ENCODE measurements around the gene SPARC.

The SPARC gene

GRCh38 chr5:151618907-151619306, 67.8 kb downstream of the SPARC start:
- no peak for DNase-seq

DNA sequence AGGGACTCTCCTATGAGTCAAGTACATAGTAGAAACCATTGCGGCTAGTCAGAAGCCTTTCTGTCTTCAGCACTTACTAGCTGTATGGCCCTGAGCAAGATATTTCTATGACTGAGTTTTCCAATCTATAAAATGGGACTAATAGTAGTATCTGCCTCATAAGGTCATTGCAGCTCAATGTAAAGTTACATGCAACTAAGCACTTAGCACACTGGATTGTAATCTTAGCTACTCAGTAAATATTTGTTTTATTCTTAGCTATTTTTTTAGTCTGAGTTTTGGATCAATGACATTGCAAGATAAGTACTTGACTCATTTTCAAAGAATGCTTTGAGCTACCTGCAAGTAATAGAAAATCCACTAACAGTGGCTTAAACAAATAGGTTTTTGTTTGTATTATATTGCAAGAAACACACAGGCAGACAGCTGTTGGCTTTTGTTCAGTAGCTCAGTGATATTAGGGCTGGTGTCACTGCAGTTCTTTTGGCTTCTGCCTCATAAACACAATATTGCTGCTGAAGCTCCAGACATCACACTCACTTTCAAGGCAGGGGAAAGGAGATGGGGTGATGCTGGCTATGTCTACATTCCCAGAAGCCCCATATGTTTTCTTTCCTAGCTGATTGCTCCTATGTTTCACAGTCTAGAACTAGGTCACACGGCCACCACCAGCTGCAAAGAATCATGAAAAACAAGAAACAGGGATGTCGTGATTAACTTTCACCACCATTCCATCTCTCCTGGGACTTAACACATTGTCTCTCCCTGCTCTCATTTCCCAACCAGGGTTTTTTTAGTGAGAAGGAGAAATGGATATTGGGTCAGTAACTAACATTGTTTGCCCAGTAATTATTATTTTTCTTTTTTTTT, 68.6 kb downstream of the SPARC start:
- DNase-seq, result no peak

- DNase-seq, result no peak
Observed at GRCh38 chr5:151617383-151617840, 69.3 kb downstream of the SPARC start.

GRCh38 chr5:151615431-151615830, 71.3 kb downstream of the SPARC start:
- DNase-seq, result no peak

GRCh38 chr5:151614565-151614964, 72.2 kb downstream of the SPARC start:
- DNase-seq, result no peak

GRCh38 chr5:151612689-151613427, 73.9 kb downstream of the SPARC start:
- no peak for DNase-seq

- no peak for DNase-seq
Observed at GRCh38 chr5:151611127-151611775, 75.5 kb downstream of the SPARC start.

All from NCI-H2081 (cell line).